NOMO-1 treated with dmso at 0.1 percent for 144 hours (cell line): ENCODE results near the gene MYOCOS.
A peak's percentile ranks its signal among the peaks of the same experiment; 100 is the strongest.

ENCODE experiments used
- DNase-seq: peaks from one replicate; lab custom pipeline; 2025; ENCODE audit not compliant: unreplicated experiment; lab: John Stamatoyannopoulos, UW

MYOCOS gene

DNA sequence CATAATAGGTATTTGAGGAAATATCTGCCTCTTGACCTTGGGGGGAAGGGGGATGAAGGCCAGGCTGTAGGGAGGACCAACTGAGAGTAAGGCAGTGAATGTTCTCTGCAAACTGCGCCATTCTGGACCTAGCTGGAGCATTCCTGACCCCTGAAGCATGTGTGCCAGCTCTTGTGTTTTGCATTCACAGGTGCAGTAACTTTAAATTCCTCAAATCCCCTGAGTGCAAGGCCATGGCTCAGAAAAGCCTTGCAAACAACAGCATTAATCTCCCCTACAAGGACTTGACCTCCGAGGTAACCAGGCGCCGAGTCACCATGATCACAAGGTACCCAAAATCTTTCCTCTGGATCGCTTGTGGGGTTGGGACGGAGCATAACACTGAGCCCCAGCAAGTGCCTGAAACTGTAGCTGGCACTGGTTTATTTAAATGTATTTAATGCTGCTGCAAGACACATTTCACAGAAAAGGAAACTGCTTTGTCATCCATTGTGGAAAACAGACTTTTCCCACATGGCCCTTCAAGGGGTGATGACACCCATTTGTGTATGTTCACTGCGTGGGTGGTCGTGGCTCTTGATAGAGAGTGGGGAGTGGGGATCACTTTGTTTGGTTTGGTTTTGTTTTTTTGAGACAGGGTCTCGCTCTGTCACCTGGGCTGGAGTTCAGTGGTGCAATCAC, 1.7 kb downstream of the MYOCOS start:
- DNase-seq: no peak

DNA sequence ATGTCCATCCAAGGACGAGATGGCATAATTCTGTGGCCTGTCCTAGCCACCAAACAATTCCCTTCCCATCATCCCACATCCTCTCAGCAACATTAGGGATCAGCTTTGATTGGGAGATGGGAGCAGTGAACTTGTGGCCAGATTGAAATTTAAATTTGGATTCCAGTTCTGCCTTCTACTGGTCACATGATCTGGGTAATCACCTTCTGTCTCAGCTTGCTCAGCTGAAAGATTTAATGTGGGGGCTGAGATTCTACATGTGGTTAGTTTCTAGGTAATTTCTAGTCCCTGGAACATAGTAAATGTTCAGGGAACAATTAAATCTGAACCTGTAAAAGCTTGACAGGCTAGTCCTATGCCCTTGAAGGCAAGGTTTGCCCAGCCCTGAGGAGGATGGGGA, 3.2 kb downstream of the MYOCOS start:
- no peak for DNase-seq

DNA sequence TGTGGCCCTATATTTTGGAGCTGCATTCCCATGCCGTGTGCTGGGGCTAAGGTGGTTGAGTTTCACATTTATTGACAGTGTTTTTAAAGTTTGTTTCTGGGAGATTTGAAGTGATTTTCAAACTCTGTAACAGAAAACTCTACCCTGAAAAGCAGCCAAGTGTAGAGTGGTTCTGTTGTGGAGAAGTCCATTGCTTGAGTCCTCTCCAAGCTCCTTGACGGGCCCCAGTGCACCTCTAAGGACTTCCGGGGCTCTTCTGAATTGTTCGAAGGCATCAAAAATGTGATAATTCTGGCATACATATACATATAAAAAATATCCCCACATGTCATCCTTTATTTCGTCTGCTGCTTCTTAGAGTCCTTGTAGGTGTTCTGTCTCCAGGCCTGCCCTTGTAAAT, 5.0 kb downstream of the MYOCOS start:
- no peak for DNase-seq

DNA sequence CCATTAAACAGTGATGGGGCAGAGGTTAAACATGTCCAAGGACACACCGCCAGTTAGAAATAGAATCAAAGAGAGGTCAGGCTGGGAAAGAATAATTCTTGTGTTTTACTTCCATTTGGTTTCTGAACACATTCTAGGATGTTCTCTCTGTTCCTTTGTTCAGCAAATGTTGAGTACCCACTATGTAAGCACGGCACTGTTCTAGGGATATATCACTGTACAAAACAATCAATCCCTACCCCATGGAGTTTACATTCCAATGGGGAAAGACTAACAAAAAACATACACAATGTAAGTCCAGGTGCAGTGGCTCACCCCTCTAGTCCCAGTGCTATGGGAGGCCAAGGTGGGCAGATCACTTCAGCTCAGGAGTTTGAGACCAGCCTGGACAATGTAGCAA, 6.2 kb downstream of the MYOCOS start:
- DNase-seq: no peak

DNA sequence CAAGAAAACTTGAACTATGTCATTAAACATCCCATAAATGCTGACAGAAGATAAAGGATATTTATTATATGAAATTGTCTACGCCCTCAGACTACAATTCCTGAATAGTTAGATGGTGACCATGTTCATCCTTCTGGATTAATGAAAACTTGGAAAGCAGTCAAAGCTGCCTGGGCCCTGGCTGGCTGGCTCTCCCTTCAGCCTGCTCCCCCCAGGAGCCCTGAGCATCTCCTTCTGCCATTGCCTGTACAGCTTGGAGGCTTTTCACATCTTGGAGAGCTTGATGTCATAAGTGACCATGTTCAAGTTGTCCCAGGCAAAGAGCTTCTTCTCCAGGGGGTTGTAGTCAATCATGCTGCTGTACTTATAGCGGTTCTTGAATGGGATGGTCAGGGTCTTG, 13.6 kb downstream of the MYOCOS start:
- DNase-seq: no peak

DNA sequence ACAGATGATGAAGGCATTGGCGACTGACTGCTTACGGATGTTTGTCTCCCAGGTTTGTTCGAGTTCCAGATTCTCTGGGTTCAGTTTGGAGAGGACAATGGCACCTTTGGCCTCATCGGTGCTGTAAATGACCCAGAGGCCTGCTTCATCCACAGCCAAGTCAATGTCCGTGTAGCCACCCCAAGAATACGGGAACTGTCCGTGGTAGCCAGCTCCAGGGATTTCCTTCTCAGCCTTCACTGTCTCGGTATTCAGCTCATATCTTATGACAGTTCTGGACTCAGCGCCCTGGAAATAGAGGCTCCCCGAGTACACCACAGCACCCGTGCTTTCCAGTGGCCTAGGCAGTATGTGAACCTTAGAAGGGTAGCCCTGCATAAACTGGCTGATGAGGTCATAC, 14.1 kb downstream of the MYOCOS start:
- no peak for DNase-seq

DNA sequence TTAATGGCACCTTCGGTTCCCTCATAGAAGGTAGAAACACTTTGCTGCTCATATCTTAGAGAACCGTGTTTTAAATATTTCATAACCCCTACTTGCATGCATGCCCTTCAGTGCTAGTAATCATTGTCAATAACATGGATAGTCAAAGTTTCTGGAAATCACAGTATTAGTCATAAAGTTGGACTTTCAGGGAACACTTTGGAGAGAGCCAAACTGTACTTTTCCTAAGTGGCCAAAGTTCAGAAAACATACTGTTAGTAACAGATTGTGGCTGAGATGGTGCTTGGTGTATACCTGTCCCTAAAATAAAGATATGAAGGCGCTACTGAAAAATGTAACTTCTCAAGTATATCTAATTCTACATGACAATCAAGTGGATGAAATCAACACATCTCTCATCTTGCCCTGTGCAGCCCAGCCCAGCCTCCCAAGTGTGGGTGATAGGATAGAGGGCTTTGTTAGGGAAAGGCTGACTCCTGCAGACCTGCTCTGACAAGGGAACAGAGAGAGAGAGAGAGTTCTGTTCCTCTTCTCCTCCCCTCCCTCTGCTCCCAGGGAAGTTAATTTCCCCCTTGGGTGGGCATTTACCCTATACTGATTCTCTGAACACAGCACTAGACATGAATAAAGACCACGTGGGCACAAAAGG, 16.0 kb downstream of the MYOCOS start:
- DNase-seq: no peak

DNA sequence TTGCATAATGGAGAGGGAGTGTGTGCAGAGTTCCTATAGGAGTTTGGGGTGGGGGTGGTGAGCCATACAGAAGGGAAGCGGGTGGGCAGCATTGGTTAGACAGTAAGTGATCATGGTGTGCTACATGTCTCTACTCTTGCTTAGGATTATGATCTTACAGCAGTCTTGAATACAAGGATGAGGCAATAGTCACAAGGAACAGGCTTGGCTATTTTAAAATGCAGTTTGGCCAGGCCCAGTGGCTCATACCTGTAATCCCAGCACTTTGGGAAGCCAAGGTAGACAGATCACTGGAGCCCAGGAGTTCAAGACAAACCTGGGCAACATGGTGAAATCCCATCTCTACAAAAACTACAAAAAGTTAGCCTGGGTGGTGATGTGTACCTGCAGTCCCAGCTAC, 18.2 kb downstream of the MYOCOS start:
- DNase-seq: no peak

DNA sequence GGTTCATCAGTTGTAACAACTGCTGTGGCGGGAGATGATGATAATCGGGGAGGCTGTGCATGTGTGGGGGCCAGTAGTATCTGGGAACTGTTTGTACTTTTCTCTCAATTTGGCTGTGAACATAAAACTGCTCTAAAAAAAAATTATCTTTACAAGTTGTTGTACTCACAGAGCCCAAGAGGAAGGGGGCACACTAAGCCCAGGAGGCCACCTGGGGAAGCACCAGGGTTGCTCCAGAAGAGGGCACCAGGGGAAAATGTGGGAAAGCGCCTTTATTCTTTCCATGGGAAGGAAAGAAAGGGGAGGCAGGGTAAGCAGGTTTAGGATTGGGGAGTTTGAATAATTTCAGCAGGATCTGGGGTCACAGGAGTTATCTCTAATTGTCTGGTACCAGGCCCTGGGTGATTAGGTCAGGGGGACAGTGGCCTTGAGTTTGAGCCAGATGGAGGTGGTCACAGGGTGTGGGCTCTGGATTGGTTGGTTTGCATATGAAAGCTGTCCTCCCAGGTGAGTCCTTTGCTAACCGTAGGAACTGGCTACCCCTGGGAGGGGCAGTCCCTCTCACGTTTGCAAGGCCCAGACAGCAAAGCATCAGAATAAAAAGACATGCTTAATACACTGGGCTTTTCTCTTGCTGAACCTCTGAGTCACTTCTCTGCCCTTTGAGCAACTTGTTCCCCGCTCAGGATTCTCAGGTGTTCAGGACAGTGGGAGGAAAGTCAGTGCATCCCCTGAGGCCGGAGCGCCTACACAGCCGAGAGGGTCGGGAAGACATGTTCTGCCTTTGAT, 19.2 kb downstream of the MYOCOS start:
- DNase-seq: no peak

DNA sequence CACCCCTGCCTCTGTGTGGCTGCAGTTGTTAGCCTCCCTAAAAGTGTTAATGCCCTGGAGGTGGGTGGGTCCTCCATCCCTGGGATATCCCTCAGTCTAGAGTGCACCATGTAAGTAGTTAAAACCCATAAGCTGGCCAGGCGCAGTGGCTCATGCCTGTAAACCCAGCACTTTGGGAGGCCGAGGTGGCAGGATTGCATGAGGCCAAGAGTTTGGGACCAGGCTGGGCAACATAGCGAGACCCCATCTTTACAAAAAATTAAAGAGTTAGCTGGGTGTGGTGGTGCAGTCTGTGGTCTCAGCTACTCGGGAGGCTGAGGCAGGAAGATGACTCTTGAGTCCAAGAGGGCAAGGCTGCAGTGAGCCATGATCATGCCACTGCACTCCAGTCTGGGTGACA, 20.2 kb downstream of the MYOCOS start:
- DNase-seq: no peak

DNA sequence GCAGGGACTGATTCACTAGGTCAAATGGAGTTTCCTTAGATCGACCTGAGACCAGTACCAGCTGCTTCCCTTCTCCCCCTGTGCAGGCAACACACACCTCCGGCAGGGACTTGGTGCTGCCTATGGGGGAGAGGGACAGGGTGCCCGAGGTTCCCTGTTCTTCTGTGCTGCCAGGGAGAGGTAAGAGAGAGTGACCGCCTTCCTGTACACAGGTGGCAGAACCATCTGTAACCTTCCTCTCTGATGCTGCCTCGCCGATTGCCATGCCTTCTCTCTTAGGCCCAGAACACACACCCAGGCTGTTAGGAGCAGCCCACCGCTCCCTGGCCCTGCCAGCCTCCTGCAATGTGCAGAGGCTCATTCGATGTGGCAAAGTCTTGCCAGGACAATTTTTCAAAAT, 21.1 kb downstream of the MYOCOS start:
- DNase-seq: no peak

DNA sequence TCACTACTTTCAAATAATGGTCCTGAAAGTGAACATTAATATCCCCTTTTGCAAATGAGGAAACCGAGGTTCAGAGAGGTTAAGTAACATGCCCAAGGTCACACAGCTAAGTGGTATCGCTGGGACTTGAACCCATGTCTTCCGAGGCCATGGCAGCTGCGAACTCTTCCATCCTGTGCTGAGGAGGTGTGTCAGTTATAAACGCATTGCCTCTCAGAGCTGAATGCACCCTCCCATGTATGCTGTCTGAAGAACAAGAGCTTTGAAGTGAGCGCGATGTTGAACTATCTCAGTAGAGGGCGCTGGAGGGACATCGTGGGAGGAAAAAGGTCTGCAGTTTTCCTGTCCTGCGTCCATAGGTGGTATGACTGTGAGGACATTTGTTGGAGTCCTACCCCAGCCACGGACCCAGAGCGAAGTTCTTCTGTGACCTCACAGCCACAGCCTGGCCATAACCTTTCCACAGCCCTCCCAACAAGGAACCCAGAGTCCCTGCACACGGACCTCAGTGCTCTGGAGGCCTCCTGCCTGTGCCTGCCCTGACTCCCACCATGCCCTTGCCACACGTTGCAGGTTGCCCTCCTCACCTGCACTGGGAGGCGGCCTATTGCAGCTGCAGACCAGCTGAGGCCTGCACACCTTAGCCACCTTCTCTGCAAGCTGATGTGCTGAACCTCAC, 22.9 kb downstream of the MYOCOS start:
- peak; percentile 17 for DNase-seq

DNA sequence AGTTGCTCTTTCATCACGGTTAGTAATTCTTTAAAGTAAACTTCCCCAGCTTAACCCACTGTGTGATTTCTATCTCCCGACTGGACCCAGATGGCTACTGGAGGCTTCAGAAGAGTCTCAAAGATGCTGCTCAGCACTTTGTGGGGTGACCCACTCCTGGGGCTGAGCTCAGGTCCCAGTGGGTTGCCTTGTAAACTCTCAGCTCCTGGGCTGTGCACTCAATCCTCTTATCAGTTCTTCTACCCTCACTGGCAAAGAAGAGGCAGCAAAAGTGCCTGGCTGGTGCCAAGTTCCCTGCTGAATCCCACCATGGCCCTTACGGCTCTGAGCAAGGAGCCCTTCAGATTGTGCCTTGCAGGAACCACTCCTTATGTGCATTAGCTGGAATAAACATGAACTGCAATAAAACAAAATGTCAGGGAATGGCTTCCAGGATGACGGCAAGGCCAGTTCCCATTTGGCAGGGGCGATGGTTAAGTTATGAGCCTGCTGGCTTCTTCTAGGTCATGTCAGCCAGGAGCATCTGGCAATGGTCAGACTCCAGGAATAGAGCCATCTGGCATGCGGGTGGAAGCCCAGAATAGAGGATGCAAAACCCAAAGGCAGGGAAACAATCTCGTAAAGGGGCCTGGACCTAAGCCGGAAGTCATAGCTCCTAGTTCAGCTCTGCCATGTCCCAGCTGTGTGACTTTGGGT, 23.7 kb downstream of the MYOCOS start:
- DNase-seq: no peak

DNA sequence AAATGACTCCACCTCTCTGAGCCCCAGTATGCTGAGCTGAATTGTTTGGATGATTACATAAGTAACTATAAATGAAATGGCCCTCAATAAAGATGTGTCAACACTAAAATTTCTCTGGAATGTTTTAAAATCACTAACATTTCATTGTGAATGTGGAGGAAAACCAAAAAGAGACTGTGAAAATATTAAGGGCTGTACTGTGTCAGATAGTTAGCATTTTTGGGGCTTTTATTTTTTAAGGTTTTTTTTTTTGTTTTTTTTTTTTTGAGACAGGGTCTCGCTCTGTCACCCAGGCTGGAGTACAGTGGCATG, 24.2 kb downstream of the MYOCOS start:
- DNase-seq: no peak

DNA sequence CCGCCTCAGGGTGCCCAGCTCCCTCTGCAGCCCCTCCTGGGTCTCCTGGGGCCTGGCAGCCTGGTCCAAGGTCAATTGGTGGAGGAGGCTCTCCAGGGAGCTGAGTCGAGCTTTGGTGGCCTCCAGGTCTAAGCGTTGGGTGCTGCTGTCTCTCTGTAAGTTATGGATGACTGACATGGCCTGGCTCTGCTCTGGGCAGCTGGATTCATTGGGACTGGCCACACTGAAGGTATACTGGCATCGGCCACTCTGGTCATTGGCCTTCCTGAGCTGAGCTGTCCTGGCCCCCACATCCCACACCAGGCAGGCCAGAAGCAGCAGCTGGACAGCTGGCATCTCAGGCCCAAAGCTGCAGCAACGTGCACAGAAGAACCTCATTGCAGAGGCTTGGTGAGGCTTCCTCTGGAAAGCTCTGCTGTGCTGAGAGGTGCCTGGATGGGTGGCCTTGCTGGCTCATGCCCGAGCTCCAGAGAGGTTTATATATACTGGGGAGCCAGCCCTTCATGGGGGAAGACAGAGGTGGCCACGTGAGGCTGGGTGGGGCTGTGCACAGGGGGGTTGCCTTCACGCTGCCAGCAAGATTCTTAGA, 30.3 kb downstream of the MYOCOS start, which contains the start of gene MYOC:
MYOC (minus strand) TSS at position 455 of the 589 bp plus-strand sequence; CDS start at position 378, 77 bp downstream.
- no peak for DNase-seq

DNA sequence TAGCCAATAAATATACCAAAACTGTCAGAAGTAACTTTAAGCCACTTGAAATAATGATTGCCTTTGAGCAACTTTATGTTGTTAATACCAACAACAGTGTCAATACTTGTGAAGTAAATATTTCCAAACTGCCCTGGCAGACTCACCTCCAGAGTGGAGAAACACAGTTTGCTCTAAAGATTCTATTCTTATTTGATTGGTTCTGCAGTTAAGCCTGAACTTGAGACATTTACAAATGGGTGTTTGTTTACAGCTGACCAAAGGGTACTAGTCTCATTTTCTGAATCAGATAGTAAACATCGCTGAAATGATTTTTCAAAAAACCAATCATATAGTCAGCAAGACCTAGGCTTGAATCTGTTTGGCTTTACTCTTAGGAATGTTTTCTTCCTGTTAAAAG, 31.8 kb downstream of the MYOCOS start:
- DNase-seq: no peak

DNA sequence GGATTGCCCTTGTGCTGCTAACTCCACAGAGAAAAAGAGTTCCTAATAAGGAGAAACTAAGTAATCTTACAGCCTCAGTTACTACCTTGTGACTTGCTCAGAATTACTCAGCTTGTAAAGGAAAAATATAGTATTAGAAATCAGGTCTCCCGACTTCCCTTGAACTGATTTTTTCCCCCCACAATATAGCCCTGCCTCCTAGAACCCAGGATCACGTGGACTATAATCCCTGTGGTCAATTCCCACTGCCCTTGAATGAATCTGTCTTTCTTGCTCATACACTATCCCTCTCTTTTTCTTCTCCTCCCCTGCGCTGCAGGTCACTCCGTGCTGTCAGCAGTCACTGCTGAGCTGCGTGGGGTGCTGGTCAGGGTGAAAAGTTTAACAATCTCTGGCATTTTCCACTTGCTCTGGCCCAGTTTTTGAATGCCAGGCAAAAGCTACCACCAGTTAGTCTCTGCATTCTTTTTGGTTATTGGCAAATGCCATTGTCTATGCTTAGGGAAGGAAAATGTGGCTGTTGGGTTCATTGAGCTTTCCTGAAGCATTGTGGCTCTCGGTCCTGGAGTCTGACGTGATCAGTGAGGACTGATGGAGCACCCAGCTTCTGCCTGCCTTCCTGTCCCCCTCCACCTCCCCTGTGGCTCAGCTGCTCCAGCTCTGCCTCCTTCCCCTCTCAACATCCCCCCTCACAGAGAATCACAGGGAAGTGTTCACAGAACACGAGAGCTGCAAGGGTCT, 32.3 kb downstream of the MYOCOS start:
- no peak for DNase-seq

DNA sequence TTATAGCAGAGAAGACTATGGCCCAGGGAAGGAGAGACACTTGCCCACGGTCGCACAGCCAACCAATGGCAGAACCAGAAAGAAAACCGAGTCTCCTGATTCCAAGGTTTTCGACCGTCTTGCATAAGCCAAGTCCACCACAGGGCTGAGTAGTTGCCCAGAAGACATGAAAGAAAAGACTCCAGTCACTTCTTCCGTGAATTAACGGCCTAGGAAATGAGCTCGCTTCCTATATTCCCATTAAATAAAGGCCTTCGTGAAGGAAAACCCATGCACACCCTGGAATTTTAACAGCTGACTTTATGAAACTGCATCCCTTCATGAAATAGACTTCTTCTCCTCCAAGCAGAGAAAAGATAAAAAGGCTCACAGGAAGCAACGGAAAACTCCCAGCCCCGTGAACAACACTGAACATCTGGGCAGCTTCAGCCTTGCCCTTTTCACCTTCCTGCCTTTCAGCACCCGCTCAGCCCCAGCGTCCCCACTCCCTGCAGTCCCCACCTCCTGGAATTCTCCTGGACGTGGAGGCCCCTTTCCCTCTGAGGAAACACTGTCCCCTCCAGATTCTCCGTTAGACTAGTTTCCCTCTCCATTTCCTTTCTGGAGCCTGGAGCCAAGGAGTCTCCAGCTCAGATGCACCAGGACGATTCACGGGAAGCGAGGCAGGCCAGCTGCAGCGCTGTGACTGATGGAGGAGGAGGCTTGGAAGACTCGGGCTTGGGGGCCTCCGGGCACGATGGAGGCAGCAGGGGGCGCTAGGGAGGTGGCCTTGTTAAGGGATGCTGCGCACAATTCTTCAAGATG, 33.1 kb downstream of the MYOCOS start:
- DNase-seq: peak; percentile 21

DNA sequence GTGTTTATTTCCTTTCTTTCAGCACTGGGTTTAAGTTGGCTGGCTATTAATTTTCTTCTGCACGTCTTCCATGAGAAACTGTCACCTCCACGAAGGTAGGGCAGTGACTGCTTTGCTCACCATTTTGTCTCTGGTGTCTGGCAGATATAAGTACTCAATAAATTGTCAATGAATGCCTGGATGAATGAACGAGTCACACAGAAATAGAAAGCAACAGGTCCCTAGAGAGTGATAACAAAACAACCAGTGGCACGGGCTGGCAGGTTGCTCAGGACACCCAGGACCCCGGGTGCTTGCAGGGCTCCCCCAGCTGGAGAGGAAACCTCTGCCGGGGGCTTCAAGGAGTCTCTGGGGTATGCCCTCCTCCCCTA, 33.7 kb downstream of the MYOCOS start:
- no peak for DNase-seq
